Measurements from ENCODE around the gene USP31. TPM values are rescaled to one million over a fixed set of nuclear protein-coding genes. Genes with fewer than 3 reads are reported as not detected.

Gene USP31
- total and polyA plus RNA-seq, 2 of the 13 experiments (the other 11 are each of a cell fraction or from before 2014, with no cell fraction given), result 22.5 to 23.3 TPM

GRCh38 chr16:23026784-23027362 is 122.4 kb downstream of the USP31 start (continued):
- TF ChIP-seq PRDM10 (CRISPR knock-in tag; IDR thresholded peaks at IDR 0.05; ENCODE audit: low read depth) (peak; percentile 72), MXI1 (IDR thresholded peaks at IDR 0.05; ENCODE audit: borderline replicate concordance, low read depth, low read length) (0 out of 3 replicates have a peak, but pooled peaks have one; percentile 11), MAF1 (CRISPR knock-in tag; IDR thresholded peaks at IDR 0.05; ENCODE audit: borderline replicate concordance) (no peak; the same call in 1 of the 2 replicates), ZMYM3 (CRISPR knock-in tag; IDR thresholded peaks at IDR 0.05) (no peak), ZNF24 (IDR thresholded peaks at IDR 0.05) (no peak), PRDM15 (CRISPR knock-in tag; IDR thresholded peaks at IDR 0.05) (no peak), ELF4 (CRISPR knock-in tag; IDR thresholded peaks at IDR 0.05; ENCODE audit: borderline replicate concordance) (no peak), ZNF652 (CRISPR knock-in tag; IDR thresholded peaks at IDR 0.05; ENCODE audit: borderline replicate concordance, low read depth) (no peak), KDM5B (CRISPR knock-in tag; IDR thresholded peaks at IDR 0.05; ENCODE audit: borderline replicate concordance) (no peak), NFE2L1 (CRISPR knock-in tag; IDR thresholded peaks at IDR 0.05; ENCODE audit: borderline replicate concordance) (no peak), AFF4 (CRISPR knock-in tag; IDR thresholded peaks at IDR 0.05) (no peak), FOXO4 (CRISPR knock-in tag; conservative IDR thresholded peaks at IDR 0.05) (no peak), POLR2AphosphoS2 (IDR thresholded peaks at IDR 0.05; ENCODE audit: low read depth, low read length) (no peak), ZNF44 (CRISPR knock-in tag; IDR thresholded peaks at IDR 0.05) (no peak), GATAD1 (CRISPR knock-in tag; IDR thresholded peaks at IDR 0.05) (peak; percentile 59), HNF4A (CRISPR knock-in tag; IDR thresholded peaks at IDR 0.05) (0 out of 2 replicates have a peak, but pooled peaks have one; percentile 33)

All from HepG2 (cell line).